Muscle layer of colon (tissue), 2 donors: ENCODE data around the gene MYL6B.

Experiments
- H3K27ac ChIP-seq: one replicate; pipeline ENCODE4 v1.7.0; 2013; ENCODE audit warnings: low read depth, mild to moderate bottlenecking, low read length, moderate library complexity
- H3K27me3 ChIP-seq, 2 donors: one replicate each; pipeline ENCODE4 v1.7.0; 2013; ENCODE audit warnings: low read length in 2 of 2, mild to moderate bottlenecking in 2 of 2; ENCODE audit not compliant: insufficient read depth in 2 of 2, control insufficient read depth in 1 of 2
- H3K36me3 ChIP-seq: one replicate; pipeline ENCODE4 v1.7.0; 2013; ENCODE audit warnings: mild to moderate bottlenecking, low read length; ENCODE audit not compliant: insufficient read depth
- H3K4me1 ChIP-seq: one replicate; pipeline ENCODE4 v1.7.0; 2013; ENCODE audit warnings: mild to moderate bottlenecking, low read length; ENCODE audit not compliant: insufficient read depth
- H3K4me3 ChIP-seq, 2 donors: one replicate each; pipeline ENCODE4 v1.7.0; 2013; ENCODE audit warnings: low read length in 2 of 2, low read depth in 1 of 2, mild to moderate bottlenecking in 1 of 2, moderate library complexity in 1 of 2
- H3K9ac ChIP-seq: one replicate; pipeline ENCODE4 v1.7.0; 2013; ENCODE audit warnings: low read length
- H3K9me3 ChIP-seq: one replicate; pipeline ENCODE4 v1.7.0; 2013; ENCODE audit warnings: mild to moderate bottlenecking, low read length
- donor health status: abdominal sarcoma.
- donor health status: Adenocarcinoma of cecum.

MYL6B gene

DNA sequence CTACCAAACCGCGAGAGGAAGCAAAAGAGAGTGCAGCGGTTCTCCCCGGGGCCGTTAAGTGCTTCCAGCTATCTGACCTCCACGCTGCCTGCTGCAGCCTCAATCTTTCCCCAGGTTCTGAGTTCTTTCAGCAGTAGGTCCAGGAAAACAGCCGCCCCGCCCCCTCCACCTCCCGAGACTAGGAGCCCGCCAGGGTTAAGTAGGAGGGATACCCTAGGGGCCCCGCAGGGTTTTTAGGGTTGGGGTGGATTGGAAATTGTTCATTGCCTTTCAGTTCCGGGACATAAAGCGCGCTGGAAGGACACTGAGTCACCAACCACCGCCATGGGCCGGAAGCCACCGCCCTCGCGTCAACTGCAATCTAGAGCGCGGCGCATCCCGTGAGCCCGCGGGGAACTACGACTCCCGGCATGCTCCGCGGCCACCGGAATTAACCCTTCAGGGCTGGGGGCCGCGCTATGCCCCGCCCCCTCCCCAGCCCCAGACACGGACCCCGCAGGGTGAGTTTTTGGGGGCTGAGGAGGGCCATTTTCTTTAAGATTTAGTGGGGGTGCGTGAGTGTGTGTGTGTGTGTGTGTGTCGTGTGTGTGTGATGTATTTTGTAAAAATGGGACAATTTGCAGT is at the start of gene MYL6B:
Gene MYL6B (plus strand): TSS at position 456 of the 624 bp plus-strand sequence. CDS start 1,332 bp downstream, outside the sequence.
- Histone ChIP-seq H3K9me3 (no peaks in the 10 kb centered on the region), H3K4me3 (peak within 1 kb of the TSS; percentile 45 to 93), H3K9ac (peak within 1 kb of the TSS; percentile 82), H3K27ac (peak within 1 kb of the TSS; percentile 75), H3K4me1 (peaks cover 16% of the 10 kb centered on the region), H3K36me3 (no peaks in the 10 kb centered on the region), H3K27me3 (no peaks in the 10 kb centered on the region)

GRCh38 chr12:56102683-56103065 is 49.7 kb upstream of the MYL6B start:
- no peaks in the 10 kb centered on the region for H3K9me3 ChIP-seq
- H3K27me3 ChIP-seq: no peaks in the 10 kb centered on the region
- H3K4me1 ChIP-seq: peaks cover 14% of the 10 kb centered on the region
- no peak overlapping the region for H3K9ac ChIP-seq
- H3K36me3 ChIP-seq: peaks cover 16% of the 10 kb centered on the region
- no peak overlapping the region for H3K4me3 ChIP-seq
- H3K27ac ChIP-seq: no peak overlapping the region

GRCh38 chr12:56103066-56103711 is 49.2 kb upstream of the MYL6B start:
- Histone ChIP-seq H3K9me3 (no peaks in the 10 kb centered on the region), H3K27ac (peak overlapping the region; percentile 90), H3K4me3 (peak overlapping the region in 1 of 2 donors; percentile 87), H3K4me1 (peaks cover 14% of the 10 kb centered on the region), H3K27me3 (no peaks in the 10 kb centered on the region), H3K9ac (peak overlapping the region; percentile 72), H3K36me3 (peaks cover 21% of the 10 kb centered on the region)

DNA sequence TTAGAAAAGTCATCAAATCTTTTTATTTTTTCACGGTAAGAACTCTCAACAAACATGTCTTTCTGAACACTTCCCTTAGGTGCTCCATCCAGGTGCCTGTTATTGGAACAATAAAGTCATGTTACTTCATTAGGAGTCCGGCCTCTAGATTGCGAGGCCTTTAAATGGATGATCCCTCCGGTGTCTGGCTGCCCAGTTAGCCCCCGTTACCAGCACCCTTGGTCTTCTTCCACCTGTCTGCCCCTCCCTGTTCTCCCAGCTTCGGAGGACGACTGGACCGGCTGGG is 48.6 kb upstream of the MYL6B start:
- peak overlapping the region; percentile 72 for H3K9ac ChIP-seq

GRCh38 chr12:56104109-56104814 is 48.1 kb upstream of the MYL6B start, which contains the start of gene PA2G4:
TSS of gene PA2G4 (plus strand) at chr12:56104559. CDS start at chr12:56104738, 179 bp downstream.
- Histone ChIP-seq H3K27me3 (no peaks in the 10 kb centered on the region), H3K4me1 (peaks cover 14% of the 10 kb centered on the region), H3K9me3 (no peaks in the 10 kb centered on the region), H3K4me3 (peak within 1 kb of the TSS; percentile 87 to 92), H3K36me3 (peaks cover 28% of the 10 kb centered on the region), H3K27ac (peak within 1 kb of the TSS; percentile 90), H3K9ac (peak within 1 kb of the TSS; percentile 75)

More for the DNA sequence above, 48.6 kb upstream of the MYL6B start:
- Histone ChIP-seq H3K36me3 (peaks cover 27% of the 10 kb centered on the region), H3K27me3 (no peaks in the 10 kb centered on the region), H3K4me3 (peak overlapping the region; percentile 87 to 92), H3K27ac (peak overlapping the region; percentile 90), H3K4me1 (peaks cover 14% of the 10 kb centered on the region), H3K9me3 (no peaks in the 10 kb centered on the region)

DNA sequence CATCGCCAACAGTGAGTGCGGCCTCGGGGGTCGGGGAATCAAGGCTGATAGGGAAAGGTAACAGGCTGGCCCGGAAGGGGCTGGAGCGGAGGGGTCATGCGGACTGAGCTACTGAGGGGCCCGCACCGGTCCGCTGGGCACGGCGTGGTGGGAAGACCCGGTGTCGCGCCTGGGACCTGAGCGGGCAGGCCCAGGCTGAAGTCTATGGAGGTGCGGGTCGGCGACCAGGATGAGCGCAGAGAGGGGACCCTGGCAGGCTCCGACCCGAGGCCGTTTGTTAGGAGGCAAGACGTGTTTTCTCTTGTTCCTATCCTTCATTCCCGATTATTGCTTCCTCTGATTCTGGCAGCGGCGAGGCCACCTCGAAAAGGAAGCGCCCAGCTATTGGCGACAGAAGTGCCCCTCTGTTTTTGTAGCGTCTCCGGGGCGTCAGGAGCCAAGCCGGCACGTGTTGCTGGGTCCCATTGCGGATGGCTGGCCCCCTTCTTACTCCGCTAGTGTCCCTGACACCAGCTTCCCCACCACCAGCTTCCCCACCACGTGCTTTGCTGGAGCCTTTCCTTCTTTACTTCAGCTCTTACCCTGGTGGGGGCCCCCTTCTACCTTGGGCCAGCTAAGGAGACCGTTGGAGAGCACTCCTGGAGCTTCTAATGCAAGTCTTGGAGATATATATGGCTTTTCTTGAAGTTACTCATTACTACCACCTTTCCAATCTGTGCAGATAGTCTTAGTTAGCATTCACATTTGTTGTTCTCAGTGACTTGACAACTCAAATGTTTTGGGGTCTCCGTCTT is 47.4 kb upstream of the MYL6B start:
- H3K27ac ChIP-seq: peak overlapping the region; percentile 90
- no peaks in the 10 kb centered on the region for H3K9me3 ChIP-seq
- H3K4me1 ChIP-seq: peaks cover 14% of the 10 kb centered on the region
- peaks cover 36% of the 10 kb centered on the region for H3K36me3 ChIP-seq
- no peaks in the 10 kb centered on the region for H3K27me3 ChIP-seq
- peak overlapping the region; percentile 87 to 92 for H3K4me3 ChIP-seq
- H3K9ac ChIP-seq: peak overlapping the region; percentile 75

GRCh38 chr12:56105609-56105902 is 46.8 kb upstream of the MYL6B start:
- H3K27ac ChIP-seq: no peak overlapping the region

GRCh38 chr12:56107242-56107641 is 45.1 kb upstream of the MYL6B start:
- Histone ChIP-seq H3K9me3 (no peaks in the 10 kb centered on the region), H3K4me3 (no peak overlapping the region), H3K9ac (no peak overlapping the region), H3K36me3 (peaks cover 56% of the 10 kb centered on the region), H3K27ac (no peak overlapping the region), H3K27me3 (no peaks in the 10 kb centered on the region), H3K4me1 (peaks cover 14% of the 10 kb centered on the region)

More at GRCh38 chr12:56105609-56105902, 46.8 kb upstream of the MYL6B start:
- Histone ChIP-seq H3K36me3 (peaks cover 41% of the 10 kb centered on the region), H3K27me3 (no peaks in the 10 kb centered on the region), H3K9ac (peak overlapping the region; percentile 75), H3K9me3 (no peaks in the 10 kb centered on the region), H3K4me1 (peaks cover 14% of the 10 kb centered on the region), H3K4me3 (peak overlapping the region in 1 of 2 donors; percentile 87)

DNA sequence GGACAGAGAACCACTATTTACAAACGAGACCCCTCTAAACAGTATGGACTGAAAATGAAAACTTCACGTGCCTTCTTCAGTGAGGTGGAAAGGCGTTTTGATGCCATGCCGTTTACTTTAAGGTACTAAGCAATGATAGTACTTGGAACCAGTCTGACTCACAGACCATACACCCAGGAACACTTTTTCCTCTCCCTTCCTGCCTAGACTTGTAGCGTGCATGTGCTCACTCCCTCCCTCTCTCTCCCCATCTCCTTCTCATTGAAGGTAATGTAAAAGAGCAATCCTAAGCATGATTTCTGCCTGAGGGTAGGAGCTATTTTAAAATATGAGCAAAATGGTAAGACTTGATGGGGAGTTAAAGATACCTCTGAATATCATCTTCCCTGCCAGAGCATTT is 41.8 kb upstream of the MYL6B start:
- Histone ChIP-seq H3K9me3 (no peaks in the 10 kb centered on the region), H3K9ac (no peak overlapping the region), H3K4me3 (no peak overlapping the region), H3K27me3 (no peaks in the 10 kb centered on the region), H3K36me3 (peaks cover 73% of the 10 kb centered on the region), H3K27ac (no peak overlapping the region), H3K4me1 (peaks cover 8% of the 10 kb centered on the region)

DNA sequence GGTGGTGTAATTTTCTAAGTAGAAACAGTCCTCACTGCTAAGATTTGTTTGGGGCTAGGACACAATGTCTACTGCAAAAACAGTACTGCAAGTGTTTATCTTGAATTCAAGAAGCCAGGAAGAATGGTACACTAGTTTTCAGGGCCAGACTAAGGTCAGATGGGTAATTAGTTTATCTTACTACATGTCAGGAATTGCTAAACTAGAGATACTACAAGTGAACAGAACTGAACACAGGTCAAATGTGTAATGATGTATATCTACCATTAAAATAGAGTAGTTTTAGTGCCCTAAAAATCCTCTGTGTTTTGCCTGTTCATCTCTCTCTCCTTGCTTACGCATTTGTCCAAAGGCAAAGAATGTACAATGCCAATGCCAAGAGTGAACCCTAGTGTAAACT is 38.3 kb upstream of the MYL6B start:
- Histone ChIP-seq H3K27ac (no peak overlapping the region), H3K36me3 (peaks cover 53% of the 10 kb centered on the region), H3K27me3 (no peaks in the 10 kb centered on the region), H3K4me3 (no peak overlapping the region), H3K4me1 (peaks cover 7% of the 10 kb centered on the region), H3K9ac (no peak overlapping the region), H3K9me3 (no peaks in the 10 kb centered on the region)

DNA sequence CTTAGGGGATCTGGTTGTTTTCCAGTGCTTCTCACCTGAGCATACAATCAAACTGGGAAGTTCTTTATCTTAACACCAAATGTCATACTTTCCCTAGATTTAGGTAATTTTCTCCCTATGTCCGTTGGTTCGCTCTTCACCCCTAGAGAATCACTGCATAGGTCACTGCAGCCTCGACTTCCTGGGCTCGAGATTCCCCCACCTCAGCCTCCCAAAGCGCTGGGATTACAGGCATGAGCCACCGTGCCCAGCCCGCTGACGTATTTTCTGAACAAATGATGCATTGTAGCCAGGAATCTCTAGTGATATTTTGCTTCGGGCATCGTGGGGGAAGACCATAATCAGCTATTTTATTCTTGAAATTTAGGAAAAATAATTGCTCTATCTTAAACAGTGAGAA is 37.1 kb upstream of the MYL6B start:
- Histone ChIP-seq H3K4me3 (no peak overlapping the region), H3K9me3 (no peaks in the 10 kb centered on the region), H3K27ac (peak overlapping the region; percentile 61), H3K9ac (peak overlapping the region; percentile 99), H3K36me3 (peaks cover 47% of the 10 kb centered on the region), H3K27me3 (no peaks in the 10 kb centered on the region), H3K4me1 (peaks cover 19% of the 10 kb centered on the region)
